DOHH2 (cell line): ENCODE measurements around the gene UCN3.

Source experiments
- CTCF ChIP-seq: fragments of 200-600 bp; sonication (generic); IDR thresholded peaks from one replicate; pipeline ENCODE4 v1.5.1; 2014; ENCODE audit warnings: antibody characterized with exemption, mild to moderate bottlenecking, low read depth, low read length; ENCODE audit not compliant: poor library complexity, severe bottlenecking
- EZH2phosphoT487 ChIP-seq: fragments of 200-600 bp; sonication (generic); IDR thresholded peaks from 2 replicates; pipeline ENCODE4 v1.6.1; 2017; ENCODE audit warnings: borderline replicate concordance, mild to moderate bottlenecking, antibody characterized with exemption, low read length, moderate library complexity, mixed read lengths

GRCh38 chr10:5419466-5420094 lies 54.8 kb downstream of the UCN3 start:
- no peak for TF ChIP-seq EZH2phosphoT487
- TF ChIP-seq CTCF: no peak
